Measurements from ENCODE around the gene ITPRIP. TPM values are rescaled to one million over a fixed set of nuclear protein-coding genes. Genes with fewer than 3 reads are reported as not detected.
A peak's percentile ranks its signal among the peaks of the same experiment; 100 is the strongest.

The ITPRIP gene
- total RNA-seq, 1 experiment from 2014 or later = 3.8 TPM

DNA sequence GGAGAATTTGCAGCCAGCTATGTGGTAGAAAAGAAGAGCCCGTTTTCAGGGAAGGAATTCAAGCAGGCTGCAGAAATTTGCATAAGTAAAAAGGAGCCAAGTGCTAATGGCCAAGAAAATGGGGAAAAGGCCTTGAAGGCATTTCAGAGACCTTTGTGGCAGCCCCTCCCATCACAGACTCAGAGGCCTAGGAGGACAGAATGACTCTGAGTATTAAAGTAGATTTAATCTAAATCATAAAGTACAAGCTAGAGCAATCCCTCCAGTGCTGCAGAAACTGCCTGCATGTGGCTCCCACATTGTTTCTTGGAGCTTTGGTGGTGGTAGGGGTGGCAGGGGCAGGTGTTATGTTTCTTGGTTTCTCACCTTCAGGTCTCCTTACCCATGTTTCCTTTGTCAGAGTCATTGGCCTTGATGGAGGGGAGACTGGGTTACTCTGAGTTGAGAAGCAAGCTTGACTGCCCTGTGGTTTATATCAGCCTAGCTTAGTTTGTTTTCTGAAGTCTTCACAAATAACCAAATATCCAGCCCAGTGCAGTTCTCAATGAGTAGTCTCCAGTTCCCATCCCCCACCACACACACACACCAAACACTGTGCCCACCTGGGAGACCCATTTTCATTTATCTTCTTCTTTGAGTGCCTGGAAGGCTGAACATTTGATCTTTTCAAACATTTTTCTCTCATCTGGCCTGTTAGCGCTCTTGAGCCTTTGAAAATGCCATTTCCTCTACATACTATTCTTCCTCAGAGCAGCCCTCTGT lies 34.5 kb downstream of the ITPRIP start:
- peaks cover 33% of the 10 kb centered on the region for H3K4me1 ChIP-seq (replicated peaks)

GRCh38 chr10:104301907-104302690 lies 36.2 kb downstream of the ITPRIP start:
- H3K9me3 ChIP-seq (replicated peaks) = 0 out of 2 replicates have a peak, but pooled peaks cover 5% of the 10 kb centered on the region
- H3K27ac ChIP-seq = peak overlapping the region; percentile 29; the same call in 1 of the 2 replicates
- no peaks in the 10 kb centered on the region for H3K27me3 ChIP-seq (replicated peaks)
- H3K4me1 ChIP-seq (replicated peaks) = peaks cover 33% of the 10 kb centered on the region
- no peak for DNase-seq (ENCODE audit: low read depth in 1 of 2, low spot score in 2 of 2)
- H3K4me3 ChIP-seq = no peak overlapping the region
- H3K36me3 ChIP-seq = no peaks in the 10 kb centered on the region

More for the DNA sequence above, 34.5 kb downstream of the ITPRIP start:
- Histone ChIP-seq H3K27me3 (replicated peaks) (no peaks in the 10 kb centered on the region), H3K9me3 (replicated peaks) (0 out of 2 replicates have a peak, but pooled peaks cover 5% of the 10 kb centered on the region), H3K27ac (no peak overlapping the region), H3K36me3 (peaks cover 6% of the 10 kb centered on the region), H3K4me3 (no peak overlapping the region)
- DNase-seq (ENCODE audit: low read depth in 1 of 2, low spot score in 2 of 2) = no peak

- no peak overlapping the region for H3K4me3 ChIP-seq
- no peaks in the 10 kb centered on the region for H3K27me3 ChIP-seq (replicated peaks)
- peak overlapping the region; percentile 69 for H3K27ac ChIP-seq
- peaks cover 32% of the 10 kb centered on the region for H3K4me1 ChIP-seq (replicated peaks)
- no peaks in the 10 kb centered on the region for H3K36me3 ChIP-seq
- H3K9me3 ChIP-seq (replicated peaks) = 0 out of 2 replicates have a peak, but pooled peaks cover 5% of the 10 kb centered on the region
- peak; percentile 67 to 79 for DNase-seq (ENCODE audit: low read depth in 1 of 2, low spot score in 2 of 2)
These were observed 37.5 kb downstream of the ITPRIP start for GRCh38 chr10:104300736-104301292.

DNA sequence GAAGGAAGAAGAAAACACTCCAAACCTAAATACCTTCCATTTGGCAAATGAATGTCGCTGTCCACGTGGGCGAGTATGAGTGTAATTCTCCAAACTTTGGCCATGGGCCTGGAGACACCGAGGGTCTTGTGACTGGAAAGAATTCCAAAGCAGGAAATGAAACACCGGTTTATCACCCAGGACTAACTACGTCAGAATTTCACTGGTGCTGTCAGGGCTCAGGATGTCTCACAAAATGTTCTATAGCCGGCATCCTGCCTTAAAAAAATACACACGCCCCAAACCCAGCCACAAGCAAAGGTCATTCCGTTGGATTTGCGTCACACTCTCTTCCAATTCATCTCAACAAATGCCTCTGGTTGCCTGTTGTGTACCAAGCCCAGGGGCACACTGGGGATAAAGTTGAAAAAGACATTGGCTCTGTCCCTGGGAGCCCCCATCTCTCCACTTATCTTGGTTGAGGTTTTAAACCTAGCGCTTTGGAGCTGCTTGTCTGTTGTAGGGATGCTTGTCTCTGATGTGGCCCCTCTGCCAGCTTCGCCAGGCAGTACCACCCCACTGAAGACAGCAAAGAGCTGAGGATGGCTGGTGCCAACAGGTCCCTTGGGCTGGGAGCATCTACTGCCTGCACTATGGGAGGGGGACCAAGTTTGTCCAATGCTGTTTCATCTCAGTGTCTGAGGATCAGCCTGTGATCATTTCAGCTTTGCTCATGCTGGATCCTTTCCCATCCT lies 38.1 kb downstream of the ITPRIP start:
- H3K4me1 ChIP-seq (replicated peaks) = peaks cover 26% of the 10 kb centered on the region

GRCh38 chr10:104299031-104299904 lies 39.0 kb downstream of the ITPRIP start:
- no peaks in the 10 kb centered on the region for H3K9me3 ChIP-seq (replicated peaks)
- peaks cover 26% of the 10 kb centered on the region for H3K4me1 ChIP-seq (replicated peaks)
- H3K27me3 ChIP-seq (replicated peaks) = no peaks in the 10 kb centered on the region
- peak overlapping the region; percentile 41 for H3K27ac ChIP-seq
- no peaks in the 10 kb centered on the region for H3K36me3 ChIP-seq
- DNase-seq (ENCODE audit: low read depth in 1 of 2, low spot score in 2 of 2) = no peak
- H3K4me3 ChIP-seq = no peak overlapping the region

More for the DNA sequence above, 38.1 kb downstream of the ITPRIP start:
- Histone ChIP-seq H3K36me3 (no peaks in the 10 kb centered on the region), H3K27ac (peak overlapping the region; percentile 69), H3K4me3 (no peak overlapping the region), H3K27me3 (replicated peaks) (no peaks in the 10 kb centered on the region), H3K9me3 (replicated peaks) (0 out of 2 replicates have a peak, but pooled peaks cover 4% of the 10 kb centered on the region)
- DNase-seq (ENCODE audit: low read depth in 1 of 2, low spot score in 2 of 2) = peak; percentile 54 to 56

DNA sequence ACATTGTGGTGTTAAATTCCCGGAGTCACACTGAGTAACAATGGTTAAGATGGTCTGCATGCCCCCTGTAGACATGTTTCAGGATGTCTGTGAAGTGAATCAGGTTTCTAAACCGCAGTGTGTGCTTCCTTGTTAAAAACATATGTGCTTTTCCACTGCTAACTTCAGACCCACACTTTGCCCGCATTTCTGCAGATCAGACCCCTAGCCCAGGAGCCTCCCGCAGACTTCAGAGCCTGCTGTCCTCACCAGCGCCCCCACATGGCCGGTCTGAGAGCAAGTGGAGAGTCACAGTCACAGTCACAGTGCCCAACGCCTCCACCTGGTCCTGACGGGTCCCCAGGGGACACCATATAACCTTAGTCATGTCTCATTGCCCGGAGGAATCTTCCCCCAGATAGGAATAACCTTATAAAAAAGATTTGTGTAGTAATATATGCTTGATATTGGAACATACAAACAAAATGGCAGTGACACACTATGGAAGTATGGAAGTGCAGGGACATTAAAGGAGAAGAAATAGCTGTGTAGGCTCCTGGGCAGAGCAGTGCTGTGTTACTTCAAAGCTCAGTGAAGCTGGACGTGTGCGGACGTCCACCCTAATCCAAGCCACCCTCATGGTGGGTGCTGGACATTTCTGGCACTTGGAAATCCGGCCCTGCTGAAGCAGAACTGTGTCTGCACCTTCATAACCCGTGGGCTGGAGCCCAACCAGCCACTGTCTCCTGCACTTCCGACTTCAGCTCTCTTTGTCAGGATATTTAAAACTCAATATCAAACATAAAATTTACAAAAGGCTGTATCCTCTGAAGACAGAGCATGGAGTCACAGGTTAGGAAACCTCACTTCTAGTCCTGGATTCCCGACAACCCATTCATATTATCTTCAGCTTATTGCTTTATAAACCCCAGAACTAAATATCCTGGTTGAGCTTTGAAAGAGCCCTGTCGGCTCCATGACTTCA lies 40.3 kb downstream of the ITPRIP start:
- H3K9me3 ChIP-seq (replicated peaks) = no peaks in the 10 kb centered on the region
- no peak for DNase-seq (ENCODE audit: low read depth in 1 of 2, low spot score in 2 of 2)
- no peaks in the 10 kb centered on the region for H3K27me3 ChIP-seq (replicated peaks)
- no peak overlapping the region for H3K4me3 ChIP-seq
- peaks cover 28% of the 10 kb centered on the region for H3K4me1 ChIP-seq (replicated peaks)
- H3K36me3 ChIP-seq = no peaks in the 10 kb centered on the region
- no peak overlapping the region for H3K27ac ChIP-seq

GRCh38 chr10:104296687-104297436 lies 41.4 kb downstream of the ITPRIP start:
- H3K9me3 ChIP-seq (replicated peaks) = no peaks in the 10 kb centered on the region
- H3K4me1 ChIP-seq (replicated peaks) = peaks cover 31% of the 10 kb centered on the region
- H3K36me3 ChIP-seq = no peaks in the 10 kb centered on the region
- DNase-seq (ENCODE audit: low read depth in 1 of 2, low spot score in 2 of 2) = no peak
- H3K27ac ChIP-seq = no peak overlapping the region
- no peaks in the 10 kb centered on the region for H3K27me3 ChIP-seq (replicated peaks)
- H3K4me3 ChIP-seq = no peak overlapping the region

GRCh38 chr10:104293781-104294321 lies 44.4 kb downstream of the ITPRIP start:
- H3K27ac ChIP-seq = no peak overlapping the region
- H3K27me3 ChIP-seq (replicated peaks) = peaks cover 12% of the 10 kb centered on the region; the same call in 1 of the 2 replicates
- H3K36me3 ChIP-seq = no peaks in the 10 kb centered on the region
- DNase-seq (ENCODE audit: low read depth in 1 of 2, low spot score in 2 of 2) = no peak
- H3K4me1 ChIP-seq (replicated peaks) = peaks cover 5% of the 10 kb centered on the region; the same call in 1 of the 2 replicates
- H3K9me3 ChIP-seq (replicated peaks) = no peaks in the 10 kb centered on the region
- no peak overlapping the region for H3K4me3 ChIP-seq

GRCh38 chr10:104293011-104293410 lies 45.3 kb downstream of the ITPRIP start:
- no peak for DNase-seq (ENCODE audit: low read depth in 1 of 2, low spot score in 2 of 2)
- Histone ChIP-seq H3K27me3 (replicated peaks) (peaks cover 18% of the 10 kb centered on the region; the same call in 1 of the 2 replicates), H3K9me3 (replicated peaks) (no peaks in the 10 kb centered on the region), H3K4me1 (replicated peaks) (0 out of 2 replicates have a peak, but pooled peaks cover 5% of the 10 kb centered on the region), H3K27ac (no peak overlapping the region), H3K36me3 (no peaks in the 10 kb centered on the region), H3K4me3 (no peak overlapping the region)

DNA sequence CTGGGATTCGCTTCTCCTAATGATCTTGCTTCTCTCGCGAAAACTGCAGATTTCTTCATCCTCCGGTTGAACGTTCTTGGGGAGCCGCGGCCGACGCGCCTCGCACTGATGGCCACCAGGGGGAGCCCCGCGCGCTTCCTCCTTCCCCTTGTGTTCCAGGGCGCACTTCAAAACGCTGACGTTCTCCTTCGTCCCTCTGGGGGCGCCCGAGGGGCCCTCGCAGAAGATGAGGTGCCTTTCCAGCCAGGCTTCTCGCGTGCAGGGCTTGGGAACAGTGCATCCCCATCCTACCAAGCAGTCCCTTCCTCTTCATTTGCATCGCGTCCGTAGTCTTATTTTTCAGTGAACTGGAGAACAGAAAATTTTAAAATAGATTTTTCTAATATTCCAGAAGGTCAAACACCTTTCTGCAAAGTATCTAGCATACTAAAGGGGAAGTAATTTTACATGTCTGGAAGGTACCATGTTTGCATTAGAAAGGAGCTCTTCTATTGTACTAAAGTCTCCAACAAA lies 46.8 kb downstream of the ITPRIP start:
- no peaks in the 10 kb centered on the region for H3K36me3 ChIP-seq
- H3K27me3 ChIP-seq (replicated peaks) = peaks cover 19% of the 10 kb centered on the region; the same call in 1 of the 2 replicates
- peak; percentile 83 to 87 for DNase-seq (ENCODE audit: low read depth in 1 of 2, low spot score in 2 of 2)
- H3K4me3 ChIP-seq = no peak overlapping the region
- H3K4me1 ChIP-seq (replicated peaks) = 0 out of 2 replicates have a peak, but pooled peaks cover 5% of the 10 kb centered on the region
- no peaks in the 10 kb centered on the region for H3K9me3 ChIP-seq (replicated peaks)
- H3K27ac ChIP-seq = no peak overlapping the region

DNA sequence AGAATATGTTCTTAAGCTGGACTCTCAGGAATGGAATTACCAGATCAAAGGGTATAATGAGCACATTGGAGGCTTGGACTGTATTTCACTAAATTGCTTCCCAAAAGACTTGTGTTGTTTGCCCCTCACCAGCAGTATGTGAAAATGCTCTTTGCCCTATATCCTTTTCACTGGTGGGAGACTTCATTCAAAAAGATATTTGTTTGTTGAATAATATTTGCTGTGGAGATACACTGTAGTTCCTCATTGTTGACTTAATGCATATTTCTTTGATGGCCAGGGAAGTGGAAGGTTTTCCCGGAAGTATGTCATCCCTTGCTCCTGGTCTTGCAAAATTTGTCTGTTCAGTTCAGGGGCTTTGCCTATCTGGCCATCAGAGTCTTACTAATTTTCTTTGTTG lies 49.9 kb downstream of the ITPRIP start:
- H3K27ac ChIP-seq = no peak overlapping the region
- H3K9me3 ChIP-seq (replicated peaks) = no peaks in the 10 kb centered on the region
- no peak for DNase-seq (ENCODE audit: low read depth in 1 of 2, low spot score in 2 of 2)
- H3K4me3 ChIP-seq = no peak overlapping the region
- H3K36me3 ChIP-seq = no peaks in the 10 kb centered on the region
- 0 out of 2 replicates have a peak, but pooled peaks cover 5% of the 10 kb centered on the region for H3K4me1 ChIP-seq (replicated peaks)
- peaks cover 19% of the 10 kb centered on the region; the same call in 1 of the 2 replicates for H3K27me3 ChIP-seq (replicated peaks)

All from SJSA1 (cell line).